Activated T-cell treated with anti-CD3 and anti-CD28 coated beads for 24 hours (primary cell): Measurements from ENCODE around the gene GFOD1.

Source experiments
- DNase-seq: peaks from one replicate; pipeline ENCODE4 v3.0.0-alpha.2; 2020; ENCODE audit warnings: low read depth

GFOD1 gene

DNA sequence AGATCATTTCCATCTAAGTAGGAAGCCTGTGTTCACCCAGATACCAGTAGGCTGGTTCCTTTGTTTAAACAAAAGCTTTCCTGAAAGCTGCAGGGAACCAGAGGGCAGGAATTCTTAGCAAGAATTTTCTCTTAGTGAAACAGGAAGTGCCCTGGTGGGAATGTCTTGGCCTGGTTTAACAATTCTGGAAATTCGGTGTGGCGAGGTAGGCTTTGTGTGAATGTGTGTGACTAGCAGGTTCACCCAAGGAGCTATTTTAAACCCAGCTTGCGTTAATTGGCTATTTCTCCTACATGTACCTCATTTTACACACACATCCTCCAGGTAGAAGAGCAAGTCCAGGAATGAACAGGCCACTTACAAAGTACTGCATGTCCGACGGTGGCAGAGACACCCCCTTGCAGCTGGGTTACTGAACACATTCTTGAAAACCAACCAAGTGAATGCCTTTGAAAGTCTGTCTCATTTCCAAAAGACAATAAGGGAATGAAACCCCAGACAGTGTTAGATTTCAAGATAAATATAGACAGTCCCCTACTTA lies 64.6 kb downstream of the GFOD1 start:
- no peak for DNase-seq

DNA sequence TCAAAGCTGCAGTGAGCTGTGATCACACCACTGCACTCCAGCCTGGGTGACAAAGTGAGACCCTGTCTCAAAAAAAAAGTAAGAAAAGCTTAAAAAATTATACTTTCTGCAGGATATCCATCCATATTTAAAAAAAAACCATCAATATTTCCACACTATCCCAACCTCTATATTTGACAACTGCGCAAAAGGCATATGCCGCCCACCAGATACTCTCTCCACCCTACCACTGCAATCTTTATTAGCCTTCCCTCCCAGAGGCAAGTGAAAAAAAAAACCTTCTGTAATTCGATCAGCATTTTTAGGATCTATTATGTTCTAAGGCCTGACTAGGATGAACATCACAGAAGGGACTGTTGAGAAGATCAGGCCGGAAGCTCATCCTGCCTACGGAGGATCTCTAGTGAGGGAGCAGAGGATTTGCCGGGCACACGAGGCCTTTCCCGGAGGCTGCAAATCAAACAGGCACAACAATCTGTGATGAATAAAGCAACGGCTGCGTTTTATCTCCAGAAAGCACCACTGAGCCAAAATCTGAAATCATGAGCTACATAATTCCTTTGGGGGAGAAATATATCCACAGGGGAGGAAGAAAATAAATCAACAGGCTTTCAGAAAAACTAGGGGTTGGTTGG lies 65.9 kb downstream of the GFOD1 start:
- DNase-seq, result no peak

DNA sequence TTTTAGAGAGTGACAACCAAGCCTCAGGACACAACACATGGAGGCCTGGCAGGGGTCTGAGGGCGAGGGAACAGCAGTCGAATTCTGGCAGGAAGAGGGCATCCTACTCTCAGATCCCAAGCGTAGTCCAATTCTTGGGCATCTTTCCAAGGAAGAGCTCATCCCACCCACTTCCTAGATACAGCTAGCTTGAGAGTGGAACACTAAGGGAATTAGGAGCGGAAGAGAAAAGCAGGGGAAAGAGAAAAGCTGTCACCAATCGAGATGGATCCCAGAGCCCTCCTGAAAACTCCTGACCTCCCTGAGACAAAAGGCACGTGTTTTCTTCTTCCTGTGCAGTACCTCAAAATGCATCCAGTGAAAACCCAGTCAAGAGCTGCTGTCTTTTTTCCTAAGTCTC lies 67.1 kb downstream of the GFOD1 start:
- DNase-seq, result no peak

DNA sequence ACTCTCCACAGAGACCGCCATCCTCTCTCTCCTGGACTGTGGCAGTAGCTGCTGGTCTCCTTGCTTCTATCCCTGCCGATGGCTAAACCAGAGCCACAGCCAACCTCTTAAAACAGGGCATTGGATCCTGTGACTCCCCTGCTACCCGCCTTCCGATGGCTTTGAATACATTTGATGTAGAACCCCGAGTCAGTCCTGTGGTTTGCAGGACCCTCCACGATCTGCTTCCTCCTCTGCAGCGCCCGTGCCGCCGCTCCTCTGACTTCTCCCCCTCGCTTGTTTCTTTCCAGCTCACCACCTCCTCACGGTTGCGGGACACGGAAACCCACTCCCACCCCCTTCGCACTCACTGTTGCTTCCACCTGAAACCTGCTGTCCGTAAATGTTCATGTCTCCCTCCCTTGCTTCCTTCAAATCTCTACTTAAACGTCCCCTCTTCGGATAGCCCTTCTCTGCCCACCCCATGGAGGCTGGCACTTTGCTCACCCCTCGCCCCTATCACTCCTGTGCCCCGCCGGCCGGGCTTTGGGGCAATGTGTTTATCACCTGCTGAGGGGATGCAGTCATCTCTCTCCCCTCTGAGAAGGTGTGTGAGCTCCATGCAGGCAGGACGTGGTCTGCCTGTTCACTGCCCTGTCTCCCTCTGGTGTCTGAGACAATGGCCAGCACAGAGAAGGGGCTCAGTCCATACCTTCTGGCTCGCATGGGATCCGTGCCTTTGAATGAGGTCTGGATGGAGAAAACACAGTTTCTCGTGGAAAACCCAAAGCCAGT lies 67.8 kb downstream of the GFOD1 start:
- no peak for DNase-seq

DNA sequence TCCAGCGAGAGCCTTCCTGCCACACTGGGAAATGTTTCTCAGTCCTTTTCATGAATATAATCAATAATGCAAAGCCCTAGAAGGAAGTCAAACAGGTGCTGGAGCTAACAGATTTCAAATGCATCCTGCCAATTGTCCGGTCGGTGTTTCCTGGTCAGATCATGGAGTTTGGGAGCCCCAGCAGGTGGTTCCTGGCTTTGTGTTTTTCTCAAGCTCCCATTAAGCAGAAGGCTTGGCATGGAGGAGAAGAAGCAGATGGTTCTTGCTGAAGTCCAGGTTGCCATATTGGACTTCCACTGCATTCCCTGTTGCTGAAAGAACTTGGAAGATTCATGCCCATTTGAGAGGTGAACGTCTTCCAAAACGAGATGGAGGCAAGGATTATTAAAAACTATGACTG lies 68.6 kb downstream of the GFOD1 start:
- DNase-seq, result no peak

DNA sequence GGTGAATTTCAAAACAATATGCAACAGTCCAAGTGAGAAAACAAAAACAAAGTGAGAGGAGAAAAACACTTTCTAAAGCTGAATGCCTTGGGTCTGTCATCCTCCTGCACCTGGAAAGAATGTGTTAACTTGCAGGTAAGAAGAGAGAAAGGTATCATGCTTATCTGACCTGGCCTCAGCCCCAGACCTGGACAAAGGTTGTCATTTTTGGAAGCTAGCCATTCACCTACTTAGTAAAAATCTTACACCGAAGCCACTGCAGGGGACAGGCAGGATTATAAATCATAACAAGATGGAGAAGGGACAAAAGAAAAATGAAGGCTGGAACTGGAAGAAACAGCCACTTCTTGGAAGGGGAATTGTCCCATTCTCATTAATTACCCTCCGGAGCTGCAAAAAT lies 69.4 kb downstream of the GFOD1 start:
- DNase-seq, result no peak

DNA sequence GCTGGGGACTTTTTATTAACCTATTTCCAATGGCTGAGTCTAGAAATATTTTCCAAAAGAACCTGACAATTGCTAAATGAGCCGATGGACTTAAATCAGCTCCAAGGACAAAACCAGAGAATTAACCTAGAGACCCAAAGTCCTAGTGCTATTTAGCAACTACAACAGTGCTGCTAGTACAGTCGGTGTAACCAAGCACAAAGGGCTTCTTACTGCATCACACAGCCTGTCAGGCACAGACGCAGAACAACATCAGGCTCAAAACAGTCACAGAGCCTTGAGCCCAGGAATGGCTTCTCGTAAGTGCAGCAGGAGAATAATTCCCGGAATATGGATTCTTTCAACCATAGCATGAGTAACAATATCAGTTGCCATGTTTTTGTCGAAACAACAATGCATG lies 70.0 kb downstream of the GFOD1 start:
- DNase-seq, result no peak

DNA sequence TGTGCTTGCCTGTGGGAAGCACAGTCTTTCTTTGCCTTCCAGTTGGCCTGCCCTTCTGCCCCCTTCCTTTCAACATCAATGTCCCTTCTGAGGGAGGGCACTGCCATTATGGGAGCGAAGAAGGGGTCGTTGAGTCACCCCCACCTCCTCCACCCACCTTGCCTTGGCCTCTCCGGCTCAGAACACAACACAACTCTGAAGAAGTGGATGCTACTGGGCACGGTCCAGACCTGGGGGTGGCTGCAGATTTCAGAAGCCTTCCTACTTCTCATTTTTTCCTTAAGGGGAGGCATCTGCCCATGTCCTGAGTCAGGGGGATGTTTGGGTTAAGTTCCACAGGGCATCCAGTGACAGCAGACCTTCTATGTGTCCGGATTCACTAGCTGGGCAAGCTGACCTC lies 72.1 kb downstream of the GFOD1 start:
- DNase-seq, result no peak

DNA sequence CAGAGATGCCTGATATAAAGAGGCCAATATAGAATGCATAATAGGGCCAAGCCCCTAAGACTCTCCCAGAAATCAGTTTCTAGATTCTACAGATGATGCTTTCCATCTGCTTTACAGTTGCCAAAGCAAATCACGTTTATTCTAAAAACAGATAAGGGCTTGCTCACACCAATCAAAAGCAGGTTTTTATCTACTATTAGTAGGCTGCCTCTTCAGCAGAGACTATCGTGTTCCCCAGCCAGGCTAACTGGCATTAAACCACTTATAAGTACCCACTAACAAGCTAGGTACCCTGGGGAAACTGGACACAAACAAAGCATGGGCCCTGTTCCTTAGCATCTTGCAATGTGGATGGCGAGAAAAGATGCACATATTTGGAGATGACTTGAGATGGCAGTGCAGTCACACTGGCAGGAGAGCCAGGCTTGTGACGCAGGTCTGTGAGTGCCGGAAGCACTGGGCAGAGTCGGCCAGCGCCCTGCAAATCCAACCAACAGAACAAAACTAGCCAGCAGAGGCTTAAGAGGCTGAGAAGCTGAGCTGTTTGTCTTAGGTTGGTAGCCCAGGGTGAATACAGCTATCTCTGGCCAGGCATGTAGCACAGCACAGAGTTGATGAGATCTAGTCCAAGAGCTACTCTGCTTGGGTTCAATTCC lies 73.4 kb downstream of the GFOD1 start:
- no peak for DNase-seq

DNA sequence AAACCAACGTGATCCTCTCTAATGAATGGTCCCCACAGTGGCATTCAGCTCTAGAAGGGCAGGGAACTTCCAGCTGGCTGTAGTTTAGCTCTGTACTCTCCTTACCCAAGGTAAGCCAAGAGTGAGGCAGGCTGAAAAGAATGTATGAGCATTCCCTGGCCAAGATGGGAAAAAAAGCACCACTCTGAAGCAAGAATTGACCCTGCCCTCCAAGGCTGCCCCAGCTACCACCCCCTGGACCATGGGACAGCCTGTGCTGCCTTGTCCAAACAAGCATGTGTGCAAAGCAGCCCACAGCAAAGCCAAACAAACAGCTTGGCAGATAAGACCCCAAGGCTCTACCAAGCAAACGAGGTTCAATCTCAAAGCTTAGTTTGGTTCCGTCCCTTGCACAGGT lies 73.9 kb downstream of the GFOD1 start:
- DNase-seq, result no peak

DNA sequence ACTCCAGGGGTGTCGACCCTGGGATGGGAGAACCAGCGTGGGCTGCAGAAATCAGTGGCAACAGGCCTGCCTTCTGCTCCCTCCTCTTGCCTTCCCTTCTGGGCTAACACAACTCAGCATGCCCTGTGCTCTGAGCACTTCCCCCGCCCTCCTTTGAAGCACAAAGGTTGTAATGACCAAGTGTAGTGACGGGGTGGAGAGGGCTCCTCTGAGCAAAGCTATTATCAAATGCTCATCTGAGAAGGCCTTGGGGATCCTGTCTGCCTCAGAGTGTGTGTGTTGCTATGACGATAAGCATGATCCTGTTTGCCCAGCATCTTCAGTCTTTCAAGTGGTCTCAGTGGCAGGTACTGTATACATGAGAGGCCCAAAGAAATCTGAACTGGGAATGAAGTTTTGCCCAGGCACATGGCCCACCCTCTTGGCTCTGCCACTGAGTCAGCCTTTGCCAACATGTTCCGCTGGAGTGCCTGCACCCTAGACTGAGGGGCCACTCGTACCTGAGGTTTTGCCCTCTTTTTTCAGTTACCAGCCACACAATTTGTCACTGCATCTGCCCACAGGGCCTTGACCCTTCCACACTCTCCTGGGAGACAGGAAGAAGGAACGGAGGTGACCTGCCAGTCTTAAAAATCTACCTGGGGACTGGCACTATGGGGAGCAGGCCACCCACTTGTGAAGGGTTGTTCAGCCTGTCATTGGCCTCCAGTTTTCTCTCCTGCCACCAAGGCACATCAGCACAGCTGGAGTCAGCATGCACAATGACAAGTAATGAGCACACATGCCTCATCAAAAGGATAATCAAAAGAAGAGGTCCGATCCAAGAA lies 74.5 kb downstream of the GFOD1 start:
- no peak for DNase-seq

DNA sequence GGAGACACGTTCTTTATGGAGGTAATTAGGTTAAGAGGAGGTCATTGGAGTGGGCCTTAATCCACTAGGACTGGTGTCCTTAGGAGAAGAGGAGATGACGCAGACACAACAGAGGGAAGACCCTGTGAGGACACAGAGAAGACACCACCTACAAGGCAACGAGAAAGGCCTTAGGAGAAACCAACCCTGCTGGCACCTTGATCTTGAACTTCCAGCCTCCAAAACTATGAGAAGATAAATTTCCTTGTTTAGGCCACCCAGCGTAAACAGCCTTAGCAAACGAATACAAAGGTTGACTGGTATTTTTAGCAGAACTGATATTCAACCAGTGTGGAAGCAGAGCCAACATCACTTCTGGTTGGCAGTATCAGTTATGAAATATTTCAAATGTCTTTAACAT lies 75.2 kb downstream of the GFOD1 start:
- DNase-seq, result no peak

DNA sequence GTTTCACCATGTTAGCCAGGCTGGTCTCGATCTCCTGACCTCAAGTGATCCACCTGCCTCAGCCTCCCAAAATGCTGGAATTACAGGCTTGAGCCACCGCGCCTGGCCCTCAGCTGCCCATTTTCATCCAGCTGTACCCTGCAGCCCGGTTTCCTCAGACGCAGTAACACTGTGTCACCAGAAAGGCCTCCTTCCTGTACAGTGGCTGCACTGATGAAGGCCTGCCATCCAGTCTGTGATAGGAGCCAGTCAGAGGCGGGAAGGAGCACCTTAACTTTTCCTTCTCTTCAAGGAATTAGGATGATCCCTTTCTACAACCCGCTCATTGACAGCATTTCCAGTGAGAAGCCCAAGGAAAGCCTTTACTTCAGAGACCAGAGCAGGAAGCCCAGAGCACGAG lies 75.9 kb downstream of the GFOD1 start:
- DNase-seq, result no peak

DNA sequence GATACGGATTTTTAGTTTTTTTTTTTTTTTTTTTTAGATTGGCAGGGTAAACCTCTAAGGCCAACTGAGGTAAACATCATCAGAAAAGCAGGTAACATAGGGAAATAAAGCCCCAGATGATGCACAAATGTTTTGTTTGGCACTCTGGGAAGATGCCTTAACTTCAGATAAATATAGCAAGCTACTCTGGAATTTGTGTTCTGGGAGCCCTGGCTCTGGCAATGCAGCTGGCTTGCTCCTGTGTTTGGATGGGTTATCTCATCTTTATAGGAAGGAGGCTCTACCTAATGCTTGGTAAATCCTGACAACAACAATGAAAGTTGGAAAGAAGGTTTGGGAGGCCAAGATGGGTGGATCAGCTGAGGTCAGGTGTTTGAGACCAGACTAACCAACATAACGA lies 77.4 kb downstream of the GFOD1 start:
- no peak for DNase-seq

DNA sequence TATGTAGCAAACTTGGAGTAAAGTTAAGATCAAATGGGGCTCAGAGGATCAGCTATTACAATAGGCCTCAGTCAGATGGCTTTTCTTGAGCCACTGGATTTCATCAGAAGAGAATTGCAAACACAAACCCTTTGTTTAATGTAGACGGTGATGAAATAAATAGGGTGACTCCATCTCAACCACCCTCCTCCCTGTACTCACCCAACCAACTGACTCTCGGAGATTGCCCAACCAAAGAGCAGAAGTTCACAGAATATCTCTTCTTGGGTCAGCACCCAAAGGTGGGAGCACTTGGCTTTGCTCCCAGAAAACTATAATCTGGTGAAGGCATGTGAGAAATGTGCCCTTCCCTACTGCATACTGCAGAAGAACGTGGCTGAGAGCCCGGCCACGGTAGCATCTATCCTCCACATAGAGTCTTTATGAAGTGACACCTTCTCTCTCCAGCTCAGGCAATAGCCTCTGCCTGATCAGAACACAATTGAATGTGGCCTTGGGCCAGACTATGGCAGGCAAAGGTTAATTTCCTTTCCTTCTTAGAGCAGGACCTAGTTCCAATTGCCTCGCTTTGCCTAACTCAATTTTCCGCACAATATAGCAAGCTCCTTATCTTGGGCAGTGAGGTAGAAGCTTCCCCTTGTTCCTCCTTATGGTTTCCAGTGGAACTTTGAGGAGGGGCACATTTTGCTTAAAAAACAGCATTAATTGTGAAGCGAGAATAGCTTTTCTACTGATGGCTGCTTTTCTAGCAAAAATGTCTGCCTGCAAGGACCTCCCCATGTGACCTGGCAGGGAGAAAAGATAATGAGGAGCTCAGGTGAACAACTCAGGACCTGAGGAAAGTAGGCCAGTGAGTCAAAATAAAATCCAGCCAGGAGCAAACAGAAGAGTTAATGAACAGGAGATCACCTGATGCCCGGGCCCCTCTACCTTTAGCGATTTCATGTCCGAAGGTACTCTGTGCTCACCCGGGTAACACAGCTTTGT lies 79.4 kb downstream of the GFOD1 start:
- DNase-seq, result no peak

DNA sequence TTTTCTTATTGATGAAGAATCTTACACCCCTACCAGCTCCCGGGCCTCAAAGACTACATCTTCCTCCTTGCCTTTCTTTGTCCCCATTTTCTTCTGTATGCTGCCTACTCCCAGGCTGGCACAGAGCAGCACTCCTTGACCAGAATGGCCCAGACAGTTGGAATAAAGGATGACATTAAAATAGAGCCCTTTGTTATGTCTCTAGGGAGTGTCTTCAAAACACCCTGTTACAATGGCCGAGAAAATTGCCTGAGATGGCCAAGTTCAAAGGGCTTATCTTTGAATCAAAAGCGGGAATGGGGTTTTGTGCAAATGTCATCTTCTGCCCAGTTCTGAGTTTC lies 80.1 kb downstream of the GFOD1 start:
- no peak for DNase-seq

DNA sequence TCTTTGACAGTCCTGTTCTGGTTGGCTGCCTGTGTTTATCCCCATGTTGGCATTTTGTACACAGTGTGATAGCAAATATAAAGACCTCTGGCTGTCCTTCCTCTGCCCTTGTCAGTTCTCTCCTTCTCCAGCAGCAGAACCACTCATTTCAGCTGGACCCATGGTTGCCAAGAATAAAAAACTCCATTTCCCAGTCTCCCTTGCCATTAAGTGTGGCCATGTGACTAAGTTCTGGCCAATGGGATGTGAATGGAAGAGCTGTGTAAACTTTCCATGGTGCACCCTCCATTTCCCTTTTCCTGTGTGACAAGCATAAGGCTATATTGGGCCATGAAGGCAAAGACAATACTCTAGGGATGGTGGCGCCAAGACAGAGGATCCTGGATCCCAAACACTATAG lies 80.6 kb downstream of the GFOD1 start:
- DNase-seq, result no peak

DNA sequence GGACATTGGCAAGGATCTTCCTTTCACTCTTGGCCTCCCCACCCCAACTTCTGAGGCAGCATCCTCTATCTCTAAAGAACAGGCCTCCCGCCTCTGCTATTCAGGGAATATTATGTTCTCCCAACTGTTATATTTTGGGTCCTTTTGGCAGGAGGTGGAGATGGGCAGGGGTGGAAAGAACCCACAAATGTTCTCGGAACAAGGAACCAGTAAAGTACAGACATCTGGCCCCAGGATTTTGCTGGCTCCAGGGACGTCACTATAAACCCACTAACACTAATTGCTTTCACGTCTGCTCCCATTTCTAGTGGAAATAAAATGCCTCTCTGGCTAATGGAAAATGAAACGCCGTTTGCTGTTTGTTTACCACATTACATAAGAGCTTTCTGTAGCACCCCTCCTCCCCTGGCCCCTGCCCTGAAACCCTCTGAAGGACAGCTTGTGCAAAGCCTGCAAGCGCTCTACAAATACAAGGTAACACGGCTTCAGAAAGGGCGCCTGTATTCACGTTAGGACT lies 81.4 kb downstream of the GFOD1 start:
- no peak for DNase-seq

DNA sequence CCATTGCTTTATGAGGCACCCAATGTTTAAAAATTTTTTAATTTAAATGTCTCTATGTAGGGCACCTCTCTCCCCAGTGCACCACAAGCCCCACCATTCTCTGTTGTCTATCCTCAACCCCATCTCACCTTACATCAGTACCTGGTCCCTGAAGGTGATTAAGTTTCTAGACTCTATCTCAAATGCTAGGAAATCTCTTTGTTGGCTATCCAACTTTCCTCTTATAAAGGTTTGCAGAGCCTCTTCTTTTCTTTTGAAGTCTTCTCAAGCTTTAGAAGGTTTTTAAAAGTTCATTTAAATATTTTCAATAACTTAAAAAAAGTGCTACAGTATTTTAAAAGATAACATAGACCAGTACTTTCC lies 82.5 kb downstream of the GFOD1 start:
- DNase-seq, result no peak

DNA sequence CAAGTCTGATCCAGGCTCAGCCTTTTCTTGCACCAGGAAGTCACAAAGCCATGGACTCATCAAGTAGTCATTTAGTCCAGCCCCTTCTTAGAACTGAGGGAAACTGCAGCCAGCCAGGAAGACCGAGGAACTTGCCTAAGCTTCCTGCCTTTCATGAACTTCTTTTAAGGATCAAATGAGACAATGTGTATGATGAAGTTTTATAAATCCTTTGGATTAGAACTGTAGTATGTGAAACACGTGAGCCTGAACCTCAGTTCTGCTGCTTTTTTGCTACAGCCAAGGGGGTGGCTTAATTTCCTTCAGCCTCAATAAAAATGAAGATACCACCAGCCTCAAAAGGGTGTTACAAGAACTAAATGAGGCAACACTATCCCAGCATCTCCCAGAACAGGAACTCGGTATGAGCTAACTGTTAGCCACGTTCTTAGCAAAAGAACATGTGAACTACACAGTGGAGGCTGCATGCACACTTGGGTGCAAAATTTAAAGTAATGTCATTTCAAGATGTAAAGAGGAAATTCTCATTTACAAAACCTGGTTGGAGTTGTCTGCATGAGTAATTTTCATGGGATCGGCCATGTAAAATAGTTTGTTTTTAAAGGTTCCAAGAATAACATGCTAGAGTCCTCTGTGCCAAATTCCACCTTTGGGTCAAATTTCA lies 83.0 kb downstream of the GFOD1 start:
- no peak for DNase-seq

DNA sequence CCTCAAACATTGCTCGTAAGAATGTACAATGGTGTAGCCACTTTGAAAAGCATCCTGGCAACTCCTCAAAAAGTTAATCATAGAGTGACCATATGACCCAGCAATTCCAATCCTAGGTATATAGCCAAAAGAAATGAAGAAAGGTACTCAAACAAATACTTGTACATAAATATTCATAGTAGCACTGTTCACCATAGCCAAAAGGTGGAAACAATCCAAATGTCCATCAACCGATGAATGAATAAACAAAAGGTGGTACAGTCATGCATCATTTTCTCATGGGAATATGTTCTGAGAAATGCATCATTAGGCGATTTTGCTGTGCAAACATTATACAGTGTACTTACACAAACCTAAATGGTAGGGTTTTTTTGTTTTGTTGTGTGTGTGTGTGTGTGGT lies 84.7 kb downstream of the GFOD1 start:
- no peak for DNase-seq
